ENCODE measurements around the gene NUP98. TPM values are rescaled to one million over a fixed set of nuclear protein-coding genes. Genes with fewer than 3 reads are reported as not detected.
A peak's percentile ranks its signal among the peaks of the same experiment; 100 is the strongest.

NUP98 gene
- total RNA-seq, 1 donor from 2014 or later, result 80.5 TPM

- no peaks in the 10 kb centered on the region for H3K27me3 ChIP-seq
- intact Hi-C loops (cut with DNase I), result no loop called here
- no peaks in the 10 kb centered on the region for H3K9me3 ChIP-seq
- peak; percentile 43 for ATAC-seq
- H3K4me3 ChIP-seq, result no peak overlapping the region
- DNase-seq, result no peak
- no peaks in the 10 kb centered on the region for H3K4me1 ChIP-seq
- no peak for TF ChIP-seq CTCF (IDR thresholded peaks at IDR 0.05)
- H3K27ac ChIP-seq, result no peak overlapping the region
- peaks cover 27% of the 10 kb centered on the region for H3K36me3 ChIP-seq
Observed at GRCh38 chr11:3665336-3666022, 131.9 kb downstream of the NUP98 start.

GRCh38 chr11:3664032-3664630, 133.2 kb downstream of the NUP98 start:
- intact Hi-C loops (cut with DNase I), result no loop called here
- Histone ChIP-seq H3K9me3 (no peaks in the 10 kb centered on the region), H3K27me3 (no peaks in the 10 kb centered on the region), H3K36me3 (peaks cover 16% of the 10 kb centered on the region), H3K4me3 (no peak overlapping the region), H3K27ac (no peak overlapping the region), H3K4me1 (no peaks in the 10 kb centered on the region)
- TF ChIP-seq CTCF (IDR thresholded peaks at IDR 0.05), result no peak
- DNase-seq (no peak), ATAC-seq (no peak)

GRCh38 chr11:3662856-3663255, 134.5 kb downstream of the NUP98 start:
- ATAC-seq (no peak), DNase-seq (no peak)
- Histone ChIP-seq H3K9me3 (no peaks in the 10 kb centered on the region), H3K36me3 (peaks cover 14% of the 10 kb centered on the region), H3K27ac (no peak overlapping the region), H3K4me1 (no peaks in the 10 kb centered on the region), H3K4me3 (no peak overlapping the region), H3K27me3 (no peaks in the 10 kb centered on the region)
- TF ChIP-seq CTCF (IDR thresholded peaks at IDR 0.05), result no peak
- intact Hi-C loops (cut with DNase I), result no loop called here

- peaks cover 7% of the 10 kb centered on the region for H3K36me3 ChIP-seq
- no peak for TF ChIP-seq CTCF (IDR thresholded peaks at IDR 0.05)
- ATAC-seq (no peak), DNase-seq (no peak)
- H3K27me3 ChIP-seq, result no peaks in the 10 kb centered on the region
- no peaks in the 10 kb centered on the region for H3K9me3 ChIP-seq
- intact Hi-C loops (cut with DNase I), result no loop called here
- no peaks in the 10 kb centered on the region for H3K4me1 ChIP-seq
- no peak overlapping the region for H3K4me3 ChIP-seq
- no peak overlapping the region for H3K27ac ChIP-seq
Observed at GRCh38 chr11:3660960-3661359, 136.4 kb downstream of the NUP98 start.

- no peak for TF ChIP-seq CTCF (IDR thresholded peaks at IDR 0.05)
- H3K4me1 ChIP-seq, result no peaks in the 10 kb centered on the region
- intact Hi-C loops (cut with DNase I), result no loop called here
- DNase-seq, result no peak
- H3K27ac ChIP-seq, result no peak overlapping the region
- no peaks in the 10 kb centered on the region for H3K27me3 ChIP-seq
- H3K4me3 ChIP-seq, result no peak overlapping the region
- H3K9me3 ChIP-seq, result no peaks in the 10 kb centered on the region
- no peaks in the 10 kb centered on the region for H3K36me3 ChIP-seq
- no peak for ATAC-seq
Observed at GRCh38 chr11:3659595-3660515, 137.5 kb downstream of the NUP98 start.
